T-helper 17 cell (primary cell): ENCODE data around the gene PRDX6. TPM values are rescaled to one million over a fixed set of nuclear protein-coding genes. Genes with fewer than 3 reads are reported as not detected.
"Not testable (repeated sequence)": the region's sequence is repeated elsewhere in the genome, so short reads cannot be mapped to it uniquely, and the experiment has no call there.

Source experiments
- ATAC-seq: fragments of 150-1000 bp; cut with Tn5 transposase; 2 replicates; pipeline ENCODE4 v1.10.0; 2021; ENCODE audit warnings: mild to moderate bottlenecking, moderate library complexity
- DNase-seq, 3 donors: peaks; one replicate each; pipeline versions ENCODE4 v3.0.0 to v3.0.0-alpha.2; 2020 to 2021
- H3K9me3 ChIP-seq: one replicate; pipeline ENCODE4 v1.7.0; 2013; ENCODE audit warnings: low read length, mild to moderate bottlenecking; ENCODE audit not compliant: control insufficient read depth, poor library complexity, severe bottlenecking
- H3K27ac Mint-ChIP-seq: one replicate; pipeline ENCODE4 v1.8.0; 2022; ENCODE audit warnings: mild to moderate bottlenecking, moderate library complexity, mixed read lengths
- H3K27me3 Mint-ChIP-seq: one replicate; pipeline ENCODE4 v1.8.0; 2022; ENCODE audit warnings: mixed read lengths
- H3K36me3 Mint-ChIP-seq: one replicate; pipeline ENCODE4 v1.8.0; 2022; ENCODE audit warnings: low read depth, mixed read lengths
- H3K4me1 Mint-ChIP-seq: one replicate; pipeline ENCODE4 v1.8.0; 2022; ENCODE audit warnings: mild to moderate bottlenecking, mixed read lengths
- H3K4me3 Mint-ChIP-seq: one replicate; pipeline ENCODE4 v1.8.0; 2022; ENCODE audit warnings: mild to moderate bottlenecking, moderate library complexity, mixed read lengths
- total RNA-seq, 4 donors: library from RNA in 2 of 4; stranded (reverse) in 2 of 4; gene quantifications; one replicate each; pipeline ENCODE4 v1.2.3 and lab custom pipeline; 2022 to 2026

Gene PRDX6
- total RNA-seq, 2 donors from 2014 or later: 66.4 to 125 TPM

DNA sequence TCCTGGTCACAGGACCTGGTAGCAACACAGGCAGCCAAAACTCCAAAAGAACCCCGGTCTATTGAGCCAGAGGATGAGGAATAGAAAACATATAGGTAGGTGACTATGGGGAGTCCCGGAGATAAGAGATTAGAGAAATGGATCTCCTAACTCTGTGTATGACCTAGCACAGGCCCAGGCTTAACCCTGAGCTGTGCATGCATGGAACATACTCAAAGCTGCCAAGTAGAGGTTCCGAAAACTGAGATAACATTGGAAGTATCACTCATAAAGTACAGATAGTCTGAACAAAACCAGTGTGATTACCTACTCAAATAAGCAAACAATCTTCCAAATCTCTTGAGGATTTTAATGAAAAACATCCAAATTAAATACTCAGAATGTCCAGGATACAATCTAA is 31.5 kb upstream of the PRDX6 start:
- H3K27ac Mint-ChIP-seq: no peak overlapping the region
- H3K27me3 Mint-ChIP-seq: no peaks in the 10 kb centered on the region
- peaks cover 7% of the 10 kb centered on the region for H3K36me3 Mint-ChIP-seq
- no peak for ATAC-seq
- H3K9me3 ChIP-seq: no peaks in the 10 kb centered on the region
- no peak for DNase-seq
- no peak overlapping the region for H3K4me3 Mint-ChIP-seq
- H3K4me1 Mint-ChIP-seq: peaks cover 13% of the 10 kb centered on the region

GRCh38 chr1:173447224-173447623 is 29.9 kb upstream of the PRDX6 start:
- DNase-seq (no peak), ATAC-seq (no peak)
- Mint-ChIP-seq H3K4me1 (peaks cover 18% of the 10 kb centered on the region), H3K4me3 (no peak overlapping the region), H3K27ac (no peak overlapping the region), H3K36me3 (peaks cover 5% of the 10 kb centered on the region), H3K27me3 (no peaks in the 10 kb centered on the region)
- H3K9me3 ChIP-seq: no peaks in the 10 kb centered on the region

GRCh38 chr1:173448945-173449344 is 28.2 kb upstream of the PRDX6 start:
- Mint-ChIP-seq H3K36me3 (peaks cover 5% of the 10 kb centered on the region), H3K4me3 (no peak overlapping the region), H3K27me3 (no peaks in the 10 kb centered on the region), H3K27ac (no peak overlapping the region), H3K4me1 (peaks cover 14% of the 10 kb centered on the region)
- no peak for DNase-seq
- ATAC-seq: no peak
- no peaks in the 10 kb centered on the region for H3K9me3 ChIP-seq

DNA sequence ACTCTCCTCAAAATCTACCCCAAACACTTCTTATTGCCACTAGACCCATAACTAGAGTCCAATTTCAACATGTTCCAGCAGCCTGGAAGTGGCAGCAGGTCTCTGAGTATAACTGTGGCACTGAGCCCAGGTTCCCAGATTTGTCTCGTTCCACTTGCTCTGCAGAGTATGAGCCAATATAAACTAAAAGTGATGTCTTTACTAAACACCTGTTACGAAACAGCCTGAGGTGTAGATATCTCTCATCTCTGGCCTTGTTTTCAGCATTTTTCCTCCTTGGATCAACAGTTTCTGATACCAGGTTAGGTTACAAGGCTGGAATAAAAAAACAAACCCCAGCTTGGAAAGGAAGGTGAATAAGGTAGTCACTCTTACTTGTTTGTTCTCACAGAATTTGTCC is 25.2 kb upstream of the PRDX6 start:
- H3K9me3 ChIP-seq: no peaks in the 10 kb centered on the region
- no peak for DNase-seq
- H3K27ac Mint-ChIP-seq: no peak overlapping the region
- no peaks in the 10 kb centered on the region for H3K27me3 Mint-ChIP-seq
- H3K36me3 Mint-ChIP-seq: peaks cover 21% of the 10 kb centered on the region
- ATAC-seq: no peak
- peaks cover 20% of the 10 kb centered on the region for H3K4me1 Mint-ChIP-seq
- no peak overlapping the region for H3K4me3 Mint-ChIP-seq

GRCh38 chr1:173453982-173454381 is 23.2 kb upstream of the PRDX6 start:
- H3K9me3 ChIP-seq: no peaks in the 10 kb centered on the region
- H3K4me1 Mint-ChIP-seq: peaks cover 26% of the 10 kb centered on the region
- peaks cover 17% of the 10 kb centered on the region for H3K36me3 Mint-ChIP-seq
- H3K4me3 Mint-ChIP-seq: no peak overlapping the region
- peak overlapping the region; percentile 87 for H3K27ac Mint-ChIP-seq
- ATAC-seq: no peak
- no peak for DNase-seq
- no peaks in the 10 kb centered on the region for H3K27me3 Mint-ChIP-seq

GRCh38 chr1:173454966-173455524 is 22.1 kb upstream of the PRDX6 start:
- H3K9me3 ChIP-seq: no peaks in the 10 kb centered on the region
- H3K4me1 Mint-ChIP-seq: peaks cover 26% of the 10 kb centered on the region
- H3K4me3 Mint-ChIP-seq: no peak overlapping the region
- ATAC-seq: peak; percentile 65
- H3K36me3 Mint-ChIP-seq: peaks cover 17% of the 10 kb centered on the region
- DNase-seq: no peak
- H3K27me3 Mint-ChIP-seq: no peaks in the 10 kb centered on the region
- H3K27ac Mint-ChIP-seq: peak overlapping the region; percentile 87

GRCh38 chr1:173459885-173460284 is 17.2 kb upstream of the PRDX6 start:
- no peak overlapping the region for H3K27ac Mint-ChIP-seq
- H3K4me1 Mint-ChIP-seq: peaks cover 26% of the 10 kb centered on the region
- DNase-seq (no peak), ATAC-seq (no peak)
- no peaks in the 10 kb centered on the region for H3K27me3 Mint-ChIP-seq
- no peak overlapping the region for H3K4me3 Mint-ChIP-seq
- H3K36me3 Mint-ChIP-seq: peaks cover 19% of the 10 kb centered on the region
- H3K9me3 ChIP-seq: no peaks in the 10 kb centered on the region

GRCh38 chr1:173462666-173463065 is 14.5 kb upstream of the PRDX6 start:
- not testable (repeated sequence) for DNase-seq, H3K4me3 Mint-ChIP-seq, H3K9me3 ChIP-seq, H3K27ac Mint-ChIP-seq, H3K36me3 Mint-ChIP-seq, ATAC-seq, H3K27me3 Mint-ChIP-seq
- H3K4me1 Mint-ChIP-seq: peaks cover 15% of the 10 kb centered on the region

GRCh38 chr1:173464185-173464584 is 12.9 kb upstream of the PRDX6 start:
- not testable (repeated sequence) for DNase-seq, H3K27me3 Mint-ChIP-seq, ATAC-seq, H3K9me3 ChIP-seq, H3K27ac Mint-ChIP-seq, H3K4me3 Mint-ChIP-seq, H3K36me3 Mint-ChIP-seq
- peaks cover 11% of the 10 kb centered on the region for H3K4me1 Mint-ChIP-seq

GRCh38 chr1:173467426-173467825 is 9.7 kb upstream of the PRDX6 start:
- no peaks in the 10 kb centered on the region for H3K9me3 ChIP-seq
- Mint-ChIP-seq H3K4me3 (no peak overlapping the region), H3K36me3 (no peaks in the 10 kb centered on the region), H3K27me3 (no peaks in the 10 kb centered on the region), H3K27ac (no peak overlapping the region), H3K4me1 (peaks cover 8% of the 10 kb centered on the region)
- ATAC-seq: no peak
- no peak for DNase-seq

DNA sequence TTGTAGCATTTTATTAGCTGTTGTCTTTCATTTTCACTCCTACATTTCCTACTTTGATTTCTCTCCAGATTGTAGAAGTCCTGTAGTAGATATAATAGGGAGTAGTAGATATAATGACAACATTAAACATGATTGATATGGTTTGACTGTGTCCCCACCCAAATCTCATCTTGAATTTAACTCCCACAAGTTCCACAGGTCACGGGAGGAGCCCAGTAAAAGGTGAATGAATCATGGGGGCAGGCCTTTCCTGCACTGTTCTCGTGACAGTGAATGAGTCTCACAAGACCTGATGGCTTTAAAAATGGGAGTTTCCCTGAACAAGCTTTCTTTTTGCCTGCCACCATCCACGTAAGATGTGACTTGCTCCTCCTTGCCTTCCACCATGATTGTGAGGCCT is 7.5 kb upstream of the PRDX6 start:
- no peaks in the 10 kb centered on the region for H3K36me3 Mint-ChIP-seq
- H3K9me3 ChIP-seq: no peaks in the 10 kb centered on the region
- H3K4me3 Mint-ChIP-seq: no peak overlapping the region
- DNase-seq (no peak), ATAC-seq (no peak)
- no peak overlapping the region for H3K27ac Mint-ChIP-seq
- H3K27me3 Mint-ChIP-seq: no peaks in the 10 kb centered on the region
- peaks cover 16% of the 10 kb centered on the region for H3K4me1 Mint-ChIP-seq

DNA sequence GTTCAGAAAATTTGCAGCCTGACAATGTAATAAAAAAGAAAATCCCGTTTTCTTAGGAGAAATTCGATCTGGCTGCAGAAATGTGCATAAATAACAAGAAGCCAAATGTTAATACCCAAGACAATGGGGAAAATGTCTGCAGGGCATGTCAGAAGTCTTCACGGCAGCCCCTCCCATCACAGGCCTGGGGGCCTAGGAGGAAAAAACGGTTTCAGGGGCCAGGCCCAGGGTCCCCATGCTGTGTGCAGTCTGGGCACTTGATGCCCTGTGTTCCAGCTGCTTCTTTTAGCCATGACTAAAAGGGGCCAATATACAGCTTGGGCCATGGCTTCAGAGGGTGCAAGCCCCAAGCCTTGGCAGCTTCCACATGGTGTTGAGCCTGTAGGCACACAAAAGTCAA is 6.5 kb upstream of the PRDX6 start:
- H3K36me3 Mint-ChIP-seq: no peaks in the 10 kb centered on the region
- H3K4me1 Mint-ChIP-seq: peaks cover 16% of the 10 kb centered on the region
- no peak for DNase-seq
- no peaks in the 10 kb centered on the region for H3K9me3 ChIP-seq
- no peak for ATAC-seq
- no peak overlapping the region for H3K4me3 Mint-ChIP-seq
- no peak overlapping the region for H3K27ac Mint-ChIP-seq
- no peaks in the 10 kb centered on the region for H3K27me3 Mint-ChIP-seq

GRCh38 chr1:173473599-173474011 is 3.5 kb upstream of the PRDX6 start:
- Mint-ChIP-seq H3K36me3 (no peaks in the 10 kb centered on the region), H3K27ac (peak overlapping the region; percentile 51), H3K4me1 (peaks cover 31% of the 10 kb centered on the region), H3K4me3 (peak overlapping the region; percentile 46), H3K27me3 (no peaks in the 10 kb centered on the region)
- no peak for ATAC-seq
- no peak for DNase-seq
- H3K9me3 ChIP-seq: no peaks in the 10 kb centered on the region

DNA sequence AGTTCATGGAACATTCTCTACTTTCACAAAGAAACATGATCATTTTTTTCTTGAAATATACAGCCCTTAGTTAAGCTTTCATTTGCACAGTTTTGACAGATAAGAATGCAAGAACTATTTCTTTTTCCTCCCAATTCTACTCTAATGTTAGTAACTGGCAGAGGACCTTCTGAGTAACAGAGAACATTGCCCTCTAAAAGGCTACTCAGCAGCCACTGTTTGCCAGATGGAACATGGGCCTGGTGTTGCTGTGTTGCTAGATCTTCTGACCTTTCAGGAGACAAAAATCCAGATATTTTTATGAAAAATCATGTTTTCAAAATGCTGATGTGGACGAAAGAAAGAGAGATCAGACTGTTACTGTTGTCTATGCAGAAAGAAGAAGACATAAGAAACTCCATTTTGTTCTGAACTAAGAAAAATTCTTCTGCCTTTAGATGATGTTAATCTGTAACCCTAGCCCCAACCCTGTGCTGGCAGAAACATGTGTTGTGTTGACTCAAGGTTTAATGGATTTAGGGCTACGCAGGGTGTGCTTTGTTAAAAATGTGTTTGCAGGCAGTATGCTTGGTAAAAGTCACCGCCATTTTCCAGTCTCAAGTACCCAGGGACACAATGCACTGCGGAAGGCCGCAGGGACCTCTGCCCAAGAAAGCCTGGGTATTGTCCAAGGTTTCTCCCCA is 2.9 kb upstream of the PRDX6 start:
- ATAC-seq: no peak
- H3K4me3 Mint-ChIP-seq: no peak overlapping the region
- no peak for DNase-seq
- H3K27me3 Mint-ChIP-seq: no peaks in the 10 kb centered on the region
- H3K4me1 Mint-ChIP-seq: peaks cover 33% of the 10 kb centered on the region
- H3K36me3 Mint-ChIP-seq: no peaks in the 10 kb centered on the region
- H3K9me3 ChIP-seq: no peaks in the 10 kb centered on the region
- peak overlapping the region; percentile 96 for H3K27ac Mint-ChIP-seq
